HepG2 (cell line): ENCODE results near the gene DNAJA3.

ENCODE experiments used
- ATF2 ChIP-seq: sonication (generic); formaldehyde crosslinking; IDR thresholded peaks from 2 replicates; pipeline ENCODE4 v1.4.0; 2020; ENCODE audit warnings: missing genetic modification reagents
- CREB1 ChIP-seq, 2 experiments: fragments of 450-650 bp in 1 of 2; IDR thresholded peaks; 2 replicates each; pipeline ENCODE4 v1.6.1; 2016 to 2017; ENCODE audit warnings: control low read depth in 1 of 2, mild to moderate bottlenecking in 1 of 2, missing compliant biosample characterization in 1 of 2, missing genetic modification characterization in 1 of 2
- RNF2 ChIP-seq: fragments of 450-650 bp; conservative IDR thresholded peaks from 2 replicates; pipeline ENCODE4 v1.6.1; 2016; ENCODE audit warnings: low read depth
- ZNF790 ChIP-seq: sonication (generic); formaldehyde crosslinking; IDR thresholded peaks from 2 replicates; pipeline ENCODE4 v1.8.0; 2022; ENCODE audit warnings: missing genetic modification reagents, mild to moderate bottlenecking, borderline replicate concordance
- TF ChIP-seq, protein P1 (sequence below): IDR thresholded peaks from 2 replicates; pipeline ENCODE4 v1.6.1; 2018; ENCODE audit warnings: missing genetic modification reagents

- no peak for TF ChIP-seq ZNF790
- no peak for TF ChIP-seq CREB1 (IDR thresholded peaks at IDR 0.05)
- TF ChIP-seq CREB1 (CRISPR knock-in tag; IDR thresholded peaks at IDR 0.05): no peak
- TF ChIP-seq ATF2 (CRISPR knock-in tag): no peak
- TF ChIP-seq, protein P1, sequence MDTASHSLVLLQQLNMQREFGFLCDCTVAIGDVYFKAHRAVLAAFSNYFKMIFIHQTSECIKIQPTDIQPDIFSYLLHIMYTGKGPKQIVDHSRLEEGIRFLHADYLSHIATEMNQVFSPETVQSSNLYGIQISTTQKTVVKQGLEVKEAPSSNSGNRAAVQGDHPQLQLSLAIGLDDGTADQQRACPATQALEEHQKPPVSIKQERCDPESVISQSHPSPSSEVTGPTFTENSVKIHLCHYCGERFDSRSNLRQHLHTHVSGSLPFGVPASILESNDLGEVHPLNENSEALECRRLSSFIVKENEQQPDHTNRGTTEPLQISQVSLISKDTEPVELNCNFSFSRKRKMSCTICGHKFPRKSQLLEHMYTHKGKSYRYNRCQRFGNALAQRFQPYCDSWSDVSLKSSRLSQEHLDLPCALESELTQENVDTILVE (CRISPR knock-in tag): no peak
- no peak for TF ChIP-seq RNF2
Measured at GRCh38 chr16:4391631-4392381, 33.9 kb upstream of the DNAJA3 start.
